WTC11 (cell line): ENCODE data around the gene LTBP3. TPM values are rescaled to one million over a fixed set of nuclear protein-coding genes. Genes with fewer than 3 reads are reported as not detected.

ENCODE experiments used
- CBFB ChIP-seq: sonication (generic); formaldehyde crosslinking; IDR thresholded peaks from 2 replicates; pipeline ENCODE4 v1.8.1; 2022; ENCODE audit warnings: mild to moderate bottlenecking, low read depth, missing genetic modification reagents
- CREM ChIP-seq: sonication (generic); formaldehyde crosslinking; IDR thresholded peaks from 2 replicates; pipeline ENCODE4 v1.8.1; 2022; ENCODE audit warnings: mild to moderate bottlenecking, missing genetic modification reagents, moderate library complexity
- CTCF ChIP-seq: fragments of 200-600 bp; IDR thresholded peaks from 2 replicates; pipeline ENCODE4 v1.8.0; 2022; ENCODE audit warnings: antibody characterized with exemption
- E2F5 ChIP-seq: sonication (generic); formaldehyde crosslinking; IDR thresholded peaks from 2 replicates; pipeline ENCODE4 v1.8.1; 2022; ENCODE audit warnings: mild to moderate bottlenecking, moderate library complexity, missing genetic modification reagents
- ELF4 ChIP-seq: sonication (generic); formaldehyde crosslinking; IDR thresholded peaks from 2 replicates; pipeline ENCODE4 v1.8.1; 2022; ENCODE audit warnings: low read depth, mild to moderate bottlenecking, moderate library complexity, missing genetic modification reagents
- GABPB1 ChIP-seq: sonication (generic); formaldehyde crosslinking; IDR thresholded peaks from 2 replicates; pipeline ENCODE4 v1.8.1; 2023; ENCODE audit warnings: mild to moderate bottlenecking, missing genetic modification reagents
- GRHL2 ChIP-seq: fragments of 250-450 bp; sonication (Bioruptor Pico); IDR thresholded peaks from 2 replicates; pipeline ENCODE4 v1.8.0; 2022; ENCODE audit warnings: mild to moderate bottlenecking, moderate library complexity; ENCODE audit not compliant: insufficient replicate concordance, severe bottlenecking
- JUN ChIP-seq: sonication (generic); formaldehyde crosslinking; IDR thresholded peaks from 2 replicates; pipeline ENCODE4 v1.8.0; 2023; ENCODE audit warnings: mild to moderate bottlenecking, missing genetic modification reagents
- MXD4 ChIP-seq: fragments of 250-450 bp; sonication (Bioruptor Pico); IDR thresholded peaks from 2 replicates; pipeline ENCODE4 v1.8.0; 2021; ENCODE audit warnings: mild to moderate bottlenecking, moderate library complexity, borderline replicate concordance
- PRRX2 ChIP-seq: fragments of 250-450 bp; sonication (Bioruptor Pico); IDR thresholded peaks from 2 replicates; pipeline ENCODE4 v1.8.0; 2021; ENCODE audit warnings: mild to moderate bottlenecking
- TP53 ChIP-seq: sonication (generic); formaldehyde crosslinking; IDR thresholded peaks from 2 replicates; pipeline ENCODE4 v1.8.1; 2023; ENCODE audit warnings: mild to moderate bottlenecking, missing genetic modification reagents
- ZNF263 ChIP-seq: sonication (generic); formaldehyde crosslinking; IDR thresholded peaks from 2 replicates; pipeline ENCODE4 v1.8.1; 2022; ENCODE audit warnings: low read depth, mild to moderate bottlenecking, moderate library complexity, missing genetic modification reagents
- ZNF423 ChIP-seq: fragments of 250-450 bp; sonication (Bioruptor Pico); IDR thresholded peaks from 2 replicates; pipeline ENCODE4 v2.1.2; 2022; ENCODE audit warnings: mild to moderate bottlenecking, moderate library complexity
- ZNF671 ChIP-seq: fragments of 250-450 bp; sonication (Bioruptor Pico); IDR thresholded peaks from 2 replicates; pipeline ENCODE4 v1.8.0; 2021; ENCODE audit warnings: mild to moderate bottlenecking
- total RNA-seq: library from RNA; stranded (reverse); gene quantifications from 3 replicates; pipeline ENCODE4 v1.2.3, GENCODE V29; 2021
- TF ChIP-seq, protein P1 (sequence below): fragments of 250-450 bp; sonication (Bioruptor Pico); IDR thresholded peaks from 2 replicates; pipeline ENCODE4 v1.8.0; 2021; ENCODE audit warnings: mild to moderate bottlenecking
- TF ChIP-seq, protein P2 (sequence below): fragments of 250-450 bp; sonication (Bioruptor Pico); IDR thresholded peaks from 2 replicates; pipeline ENCODE4 v2.1.2; 2022; ENCODE audit warnings: mild to moderate bottlenecking, moderate library complexity
- TF ChIP-seq, protein P3 (sequence below): fragments of 250-450 bp; sonication (Bioruptor Pico); conservative IDR thresholded peaks from 2 replicates; pipeline ENCODE4 v1.9.0; 2021; ENCODE audit warnings: mild to moderate bottlenecking
- TF ChIP-seq, protein P4 (sequence below): sonication (generic); formaldehyde crosslinking; IDR thresholded peaks from 2 replicates; pipeline ENCODE4 v1.8.1; 2023; ENCODE audit warnings: mild to moderate bottlenecking, moderate library complexity, missing genetic modification reagents
- TF ChIP-seq, protein P5 (sequence below): sonication (generic); formaldehyde crosslinking; IDR thresholded peaks from 2 replicates; pipeline ENCODE4 v1.8.0; 2023; ENCODE audit warnings: mild to moderate bottlenecking, missing genetic modification reagents
- TF ChIP-seq, protein P6 (sequence below): sonication (generic); formaldehyde crosslinking; IDR thresholded peaks from 2 replicates; pipeline ENCODE4 v1.8.0; 2023; ENCODE audit warnings: missing genetic modification reagents, mild to moderate bottlenecking, borderline replicate concordance

LTBP3 gene
- total RNA-seq, 1 experiment from 2014 or later, result 20.7 TPM

- TF ChIP-seq, protein P1, sequence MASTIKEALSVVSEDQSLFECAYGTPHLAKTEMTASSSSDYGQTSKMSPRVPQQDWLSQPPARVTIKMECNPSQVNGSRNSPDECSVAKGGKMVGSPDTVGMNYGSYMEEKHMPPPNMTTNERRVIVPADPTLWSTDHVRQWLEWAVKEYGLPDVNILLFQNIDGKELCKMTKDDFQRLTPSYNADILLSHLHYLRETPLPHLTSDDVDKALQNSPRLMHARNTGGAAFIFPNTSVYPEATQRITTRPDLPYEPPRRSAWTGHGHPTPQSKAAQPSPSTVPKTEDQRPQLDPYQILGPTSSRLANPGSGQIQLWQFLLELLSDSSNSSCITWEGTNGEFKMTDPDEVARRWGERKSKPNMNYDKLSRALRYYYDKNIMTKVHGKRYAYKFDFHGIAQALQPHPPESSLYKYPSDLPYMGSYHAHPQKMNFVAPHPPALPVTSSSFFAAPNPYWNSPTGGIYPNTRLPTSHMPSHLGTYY, result no peak
- TF ChIP-seq E2F5 (CRISPR knock-in tag) (no peak), CREM (CRISPR knock-in tag) (no peak), MXD4 (CRISPR knock-in tag) (no peak), ZNF263 (CRISPR knock-in tag) (no peak), PRRX2 (CRISPR knock-in tag) (no peak), CTCF (peak; percentile 91), ZNF423 (CRISPR knock-in tag) (no peak), ELF4 (no peak), JUN (CRISPR knock-in tag) (no peak), CBFB (no peak), GRHL2 (CRISPR knock-in tag) (no peak), ZNF671 (CRISPR knock-in tag) (no peak), GABPB1 (CRISPR knock-in tag) (peak; percentile 30), TP53 (CRISPR knock-in tag) (no peak)
- TF ChIP-seq, protein P2, sequence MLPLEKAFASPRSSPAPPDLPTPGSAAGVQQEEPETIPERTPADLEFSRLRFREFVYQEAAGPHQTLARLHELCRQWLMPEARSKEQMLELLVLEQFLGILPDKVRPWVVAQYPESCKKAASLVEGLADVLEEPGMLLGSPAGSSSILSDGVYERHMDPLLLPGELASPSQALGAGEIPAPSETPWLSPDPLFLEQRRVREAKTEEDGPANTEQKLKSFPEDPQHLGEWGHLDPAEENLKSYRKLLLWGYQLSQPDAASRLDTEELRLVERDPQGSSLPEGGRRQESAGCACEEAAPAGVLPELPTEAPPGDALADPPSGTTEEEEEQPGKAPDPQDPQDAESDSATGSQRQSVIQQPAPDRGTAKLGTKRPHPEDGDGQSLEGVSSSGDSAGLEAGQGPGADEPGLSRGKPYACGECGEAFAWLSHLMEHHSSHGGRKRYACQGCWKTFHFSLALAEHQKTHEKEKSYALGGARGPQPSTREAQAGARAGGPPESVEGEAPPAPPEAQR (CRISPR knock-in tag), result no peak
- TF ChIP-seq, protein P3, sequence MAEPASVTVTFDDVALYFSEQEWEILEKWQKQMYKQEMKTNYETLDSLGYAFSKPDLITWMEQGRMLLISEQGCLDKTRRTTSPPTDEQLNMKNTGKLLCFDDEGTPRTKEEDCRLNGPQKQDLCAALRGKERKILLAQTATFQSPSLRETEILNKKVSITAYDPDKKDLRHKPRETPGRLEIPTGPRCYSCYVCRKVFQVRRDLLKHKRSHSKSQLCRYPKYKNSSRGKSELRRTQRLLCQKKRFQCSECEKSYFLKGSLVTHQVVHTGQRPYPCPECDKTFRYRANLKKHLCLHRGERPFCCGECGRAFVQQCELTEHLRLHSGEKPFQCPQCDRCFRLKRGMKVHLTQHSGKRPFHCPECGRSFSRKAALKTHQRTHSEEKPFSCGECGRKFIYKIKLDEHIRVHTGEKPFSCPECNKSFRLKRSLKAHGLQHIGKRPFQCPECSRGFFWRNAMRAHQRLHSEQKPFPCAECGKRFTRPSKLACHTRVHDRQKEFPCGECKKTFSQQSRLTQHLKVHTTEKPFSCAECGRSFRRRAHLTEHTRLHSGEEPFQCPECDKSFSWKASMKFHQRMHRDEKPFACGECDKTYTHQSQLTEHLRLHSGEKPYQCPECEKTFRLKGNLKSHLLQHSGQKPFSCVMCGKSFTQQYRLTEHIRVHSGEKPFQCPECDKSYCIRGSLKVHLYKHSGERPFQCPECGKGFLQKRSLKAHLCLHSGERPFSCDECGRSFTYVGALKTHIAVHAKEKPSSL, result no peak
- TF ChIP-seq, protein P4, sequence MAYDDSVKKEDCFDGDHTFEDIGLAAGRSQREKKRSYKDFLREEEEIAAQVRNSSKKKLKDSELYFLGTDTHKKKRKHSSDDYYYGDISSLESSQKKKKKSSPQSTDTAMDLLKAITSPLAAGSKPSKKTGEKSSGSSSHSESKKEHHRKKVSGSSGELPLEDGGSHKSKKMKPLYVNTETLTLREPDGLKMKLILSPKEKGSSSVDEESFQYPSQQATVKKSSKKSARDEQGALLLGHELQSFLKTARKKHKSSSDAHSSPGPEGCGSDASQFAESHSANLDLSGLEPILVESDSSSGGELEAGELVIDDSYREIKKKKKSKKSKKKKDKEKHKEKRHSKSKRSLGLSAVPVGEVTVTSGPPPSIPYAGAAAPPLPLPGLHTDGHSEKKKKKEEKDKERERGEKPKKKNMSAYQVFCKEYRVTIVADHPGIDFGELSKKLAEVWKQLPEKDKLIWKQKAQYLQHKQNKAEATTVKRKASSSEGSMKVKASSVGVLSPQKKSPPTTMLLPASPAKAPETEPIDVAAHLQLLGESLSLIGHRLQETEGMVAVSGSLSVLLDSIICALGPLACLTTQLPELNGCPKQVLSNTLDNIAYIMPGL (CRISPR knock-in tag), result peak; percentile 57; the same call in 1 of the 2 replicates
- TF ChIP-seq, protein P5, sequence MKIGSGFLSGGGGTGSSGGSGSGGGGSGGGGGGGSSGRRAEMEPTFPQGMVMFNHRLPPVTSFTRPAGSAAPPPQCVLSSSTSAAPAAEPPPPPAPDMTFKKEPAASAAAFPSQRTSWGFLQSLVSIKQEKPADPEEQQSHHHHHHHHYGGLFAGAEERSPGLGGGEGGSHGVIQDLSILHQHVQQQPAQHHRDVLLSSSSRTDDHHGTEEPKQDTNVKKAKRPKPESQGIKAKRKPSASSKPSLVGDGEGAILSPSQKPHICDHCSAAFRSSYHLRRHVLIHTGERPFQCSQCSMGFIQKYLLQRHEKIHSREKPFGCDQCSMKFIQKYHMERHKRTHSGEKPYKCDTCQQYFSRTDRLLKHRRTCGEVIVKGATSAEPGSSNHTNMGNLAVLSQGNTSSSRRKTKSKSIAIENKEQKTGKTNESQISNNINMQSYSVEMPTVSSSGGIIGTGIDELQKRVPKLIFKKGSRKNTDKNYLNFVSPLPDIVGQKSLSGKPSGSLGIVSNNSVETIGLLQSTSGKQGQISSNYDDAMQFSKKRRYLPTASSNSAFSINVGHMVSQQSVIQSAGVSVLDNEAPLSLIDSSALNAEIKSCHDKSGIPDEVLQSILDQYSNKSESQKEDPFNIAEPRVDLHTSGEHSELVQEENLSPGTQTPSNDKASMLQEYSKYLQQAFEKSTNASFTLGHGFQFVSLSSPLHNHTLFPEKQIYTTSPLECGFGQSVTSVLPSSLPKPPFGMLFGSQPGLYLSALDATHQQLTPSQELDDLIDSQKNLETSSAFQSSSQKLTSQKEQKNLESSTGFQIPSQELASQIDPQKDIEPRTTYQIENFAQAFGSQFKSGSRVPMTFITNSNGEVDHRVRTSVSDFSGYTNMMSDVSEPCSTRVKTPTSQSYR (CRISPR knock-in tag), result no peak
- TF ChIP-seq, protein P6, sequence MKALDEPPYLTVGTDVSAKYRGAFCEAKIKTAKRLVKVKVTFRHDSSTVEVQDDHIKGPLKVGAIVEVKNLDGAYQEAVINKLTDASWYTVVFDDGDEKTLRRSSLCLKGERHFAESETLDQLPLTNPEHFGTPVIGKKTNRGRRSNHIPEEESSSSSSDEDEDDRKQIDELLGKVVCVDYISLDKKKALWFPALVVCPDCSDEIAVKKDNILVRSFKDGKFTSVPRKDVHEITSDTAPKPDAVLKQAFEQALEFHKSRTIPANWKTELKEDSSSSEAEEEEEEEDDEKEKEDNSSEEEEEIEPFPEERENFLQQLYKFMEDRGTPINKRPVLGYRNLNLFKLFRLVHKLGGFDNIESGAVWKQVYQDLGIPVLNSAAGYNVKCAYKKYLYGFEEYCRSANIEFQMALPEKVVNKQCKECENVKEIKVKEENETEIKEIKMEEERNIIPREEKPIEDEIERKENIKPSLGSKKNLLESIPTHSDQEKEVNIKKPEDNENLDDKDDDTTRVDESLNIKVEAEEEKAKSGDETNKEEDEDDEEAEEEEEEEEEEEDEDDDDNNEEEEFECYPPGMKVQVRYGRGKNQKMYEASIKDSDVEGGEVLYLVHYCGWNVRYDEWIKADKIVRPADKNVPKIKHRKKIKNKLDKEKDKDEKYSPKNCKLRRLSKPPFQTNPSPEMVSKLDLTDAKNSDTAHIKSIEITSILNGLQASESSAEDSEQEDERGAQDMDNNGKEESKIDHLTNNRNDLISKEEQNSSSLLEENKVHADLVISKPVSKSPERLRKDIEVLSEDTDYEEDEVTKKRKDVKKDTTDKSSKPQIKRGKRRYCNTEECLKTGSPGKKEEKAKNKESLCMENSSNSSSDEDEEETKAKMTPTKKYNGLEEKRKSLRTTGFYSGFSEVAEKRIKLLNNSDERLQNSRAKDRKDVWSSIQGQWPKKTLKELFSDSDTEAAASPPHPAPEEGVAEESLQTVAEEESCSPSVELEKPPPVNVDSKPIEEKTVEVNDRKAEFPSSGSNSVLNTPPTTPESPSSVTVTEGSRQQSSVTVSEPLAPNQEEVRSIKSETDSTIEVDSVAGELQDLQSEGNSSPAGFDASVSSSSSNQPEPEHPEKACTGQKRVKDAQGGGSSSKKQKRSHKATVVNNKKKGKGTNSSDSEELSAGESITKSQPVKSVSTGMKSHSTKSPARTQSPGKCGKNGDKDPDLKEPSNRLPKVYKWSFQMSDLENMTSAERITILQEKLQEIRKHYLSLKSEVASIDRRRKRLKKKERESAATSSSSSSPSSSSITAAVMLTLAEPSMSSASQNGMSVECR (CRISPR knock-in tag), result no peak
Observed at GRCh38 chr11:65574109-65574810, 16.1 kb upstream of the LTBP3 start (continued).
